Measurements from ENCODE around the gene FBLN2.
"Not testable (repeated sequence)": the region's sequence is repeated elsewhere in the genome, so short reads cannot be mapped to it uniquely, and the experiment has no call there.

The FBLN2 gene

GRCh38 chr3:13548696-13549622 lies at the start of gene FBLN2:
Gene FBLN2 (plus strand): TSS chr3:13549125. CDS start chr3:13570356, 21,231 bp downstream.
- no peak for DNase-seq

- DNase-seq, result not testable (repeated sequence)
Observed at GRCh38 chr3:13499246-13499645, 49.7 kb upstream of the FBLN2 start.

GRCh38 chr3:13500133-13500885 lies 48.6 kb upstream of the FBLN2 start:
- DNase-seq, result no peak

- DNase-seq, result no peak
Observed at GRCh38 chr3:13501056-13501455, 47.9 kb upstream of the FBLN2 start.

GRCh38 chr3:13501521-13501920 lies 47.4 kb upstream of the FBLN2 start:
- DNase-seq, result no peak

DNA sequence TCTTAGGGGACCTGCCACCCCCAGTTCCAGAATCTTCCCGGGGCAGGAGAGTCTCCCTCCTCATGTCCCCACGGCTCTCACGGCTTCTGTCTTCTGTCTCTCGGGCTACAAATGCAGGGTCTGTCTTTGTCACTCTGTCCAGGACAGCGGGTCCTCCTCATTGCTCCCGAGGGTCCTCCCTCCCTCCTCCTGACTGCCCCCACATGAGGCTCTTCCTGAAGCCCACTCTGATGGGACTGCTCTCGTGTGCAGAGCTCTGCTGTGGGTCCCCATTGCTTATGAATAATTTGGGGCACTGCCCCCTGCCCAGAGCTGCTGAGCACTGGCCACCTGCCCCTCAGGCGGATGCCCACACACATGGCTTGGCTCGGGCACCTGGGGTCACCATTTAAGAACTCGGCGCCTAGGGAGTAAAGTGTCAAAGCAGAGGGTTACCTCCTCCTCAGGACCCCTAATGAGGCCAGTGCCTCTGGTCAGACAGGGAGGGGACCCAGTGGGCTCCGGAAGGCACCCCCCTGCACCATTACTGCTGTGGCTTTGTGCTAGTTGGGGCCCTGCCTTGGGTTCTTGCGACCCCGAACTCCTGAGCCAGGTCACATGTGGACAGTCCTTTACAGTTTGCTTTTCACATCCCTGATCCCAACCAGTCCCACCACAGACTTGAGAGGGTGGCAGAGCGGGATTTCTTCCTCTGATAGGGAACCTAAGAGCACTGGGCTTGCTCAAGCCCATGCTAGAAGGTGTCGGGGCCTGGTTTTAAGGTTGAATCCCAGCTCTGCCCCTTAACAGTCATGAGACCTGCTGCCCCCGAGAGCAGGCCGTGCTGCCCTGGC lies 46.8 kb upstream of the FBLN2 start:
- no peak for DNase-seq

GRCh38 chr3:13502791-13503060 lies 46.2 kb upstream of the FBLN2 start:
- DNase-seq, result no peak

DNA sequence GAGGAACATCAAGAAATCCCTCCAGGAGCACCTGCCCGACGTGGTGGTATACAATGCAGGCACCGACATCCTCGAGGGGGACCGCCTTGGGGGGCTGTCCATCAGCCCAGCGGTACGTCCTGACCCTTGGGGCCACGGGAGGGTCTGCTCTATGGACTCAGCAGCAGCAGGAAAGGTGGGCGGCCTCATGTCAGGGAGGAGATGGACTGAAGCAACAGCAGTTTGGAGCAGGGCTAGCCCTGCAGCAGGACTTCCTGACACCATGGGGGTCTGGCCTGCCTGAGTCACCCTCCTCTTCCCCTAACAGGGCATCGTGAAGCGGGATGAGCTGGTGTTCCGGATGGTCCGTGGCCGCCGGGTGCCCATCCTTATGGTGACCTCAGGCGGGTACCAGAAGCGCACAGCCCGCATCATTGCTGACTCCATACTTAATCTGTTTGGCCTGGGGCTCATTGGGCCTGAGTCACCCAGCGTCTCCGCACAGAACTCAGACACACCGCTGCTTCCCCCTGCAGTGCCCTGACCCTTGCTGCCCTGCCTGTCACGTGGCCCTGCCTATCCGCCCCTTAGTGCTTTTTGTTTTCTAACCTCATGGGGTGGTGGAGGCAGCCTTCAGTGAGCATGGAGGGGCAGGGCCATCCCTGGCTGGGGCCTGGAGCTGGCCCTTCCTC lies 44.6 kb upstream of the FBLN2 start:
- no peak for DNase-seq

- DNase-seq, result no peak
Observed at GRCh38 chr3:13505147-13506130, 43.5 kb upstream of the FBLN2 start.

DNA sequence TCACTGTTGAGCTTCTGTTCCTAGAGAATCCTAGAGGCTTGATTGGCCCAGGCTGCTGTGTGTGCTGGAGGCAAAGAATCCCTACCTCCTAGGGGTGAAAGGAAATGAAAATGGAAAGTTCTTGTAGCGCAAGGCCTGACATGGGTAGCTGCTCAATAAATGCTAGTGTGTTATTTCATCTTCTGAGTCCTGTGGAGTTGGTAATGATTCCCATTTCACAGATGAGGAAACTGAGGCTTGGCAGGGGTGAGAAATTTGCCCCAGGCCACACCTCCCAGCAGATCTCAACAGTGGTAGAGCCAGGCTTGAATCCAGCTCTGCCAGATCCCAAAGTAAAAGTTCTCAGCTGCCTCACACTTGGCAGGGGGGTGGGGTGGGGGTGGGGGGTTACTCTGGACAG lies 42.7 kb upstream of the FBLN2 start:
- no peak for DNase-seq

DNA sequence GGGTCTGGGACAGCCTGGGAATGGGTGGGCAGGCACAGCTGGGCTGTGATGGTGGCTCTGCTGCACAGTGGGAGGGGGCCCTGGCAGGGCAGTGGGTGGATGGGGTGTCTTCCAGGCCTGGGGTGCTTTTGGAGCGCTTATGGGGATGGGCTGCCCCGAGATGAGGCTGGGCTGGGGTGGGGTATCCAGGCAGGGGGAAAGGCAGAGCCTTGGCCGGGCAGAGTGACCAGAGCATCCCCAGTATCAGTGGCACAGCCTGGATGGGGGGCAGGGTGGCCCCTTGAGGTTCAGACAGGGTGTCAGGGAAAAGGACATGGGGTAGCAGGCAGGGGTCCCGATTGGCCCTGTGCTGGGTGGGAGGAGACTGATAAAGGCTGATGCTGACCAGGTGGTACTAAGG lies 42.2 kb upstream of the FBLN2 start:
- DNase-seq, result no peak

DNA sequence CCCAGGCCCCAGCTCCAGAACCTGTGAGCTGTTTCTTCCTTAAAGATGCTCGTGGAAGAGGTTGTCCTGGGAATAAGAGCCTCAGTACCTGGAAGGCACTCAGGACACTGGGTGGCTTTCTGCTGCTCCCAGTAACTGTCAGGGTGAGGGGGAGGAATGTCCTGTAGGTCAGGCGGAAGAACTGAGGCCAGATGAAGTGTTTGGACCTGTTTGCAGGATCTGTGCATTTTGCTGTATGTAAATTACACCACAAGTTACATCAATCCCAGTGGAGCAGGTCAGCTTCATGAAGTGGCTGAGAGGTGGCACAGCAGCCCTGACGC lies 41.7 kb upstream of the FBLN2 start:
- no peak for DNase-seq

GRCh38 chr3:13507570-13508339 lies 41.2 kb upstream of the FBLN2 start:
- no peak for DNase-seq

DNA sequence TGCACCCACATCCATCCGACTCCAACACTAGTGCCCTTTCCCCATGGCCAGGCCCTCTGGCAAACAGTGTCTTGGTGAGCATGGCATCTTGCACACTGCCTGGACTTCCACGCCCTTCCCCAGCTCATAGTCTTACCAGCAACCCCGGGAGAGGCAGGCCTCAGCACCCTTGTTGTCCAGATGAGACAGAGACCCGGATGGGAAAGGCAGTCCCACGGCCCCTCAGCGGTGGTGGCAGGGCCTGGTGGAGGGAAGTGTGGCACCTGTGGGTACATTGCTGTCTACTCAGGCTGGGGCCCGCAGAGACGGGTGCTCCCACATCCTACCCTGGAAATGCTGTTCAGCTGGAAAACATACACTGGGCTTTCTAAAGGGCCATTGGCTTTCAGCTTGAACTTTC lies 40.4 kb upstream of the FBLN2 start:
- no peak for DNase-seq

DNA sequence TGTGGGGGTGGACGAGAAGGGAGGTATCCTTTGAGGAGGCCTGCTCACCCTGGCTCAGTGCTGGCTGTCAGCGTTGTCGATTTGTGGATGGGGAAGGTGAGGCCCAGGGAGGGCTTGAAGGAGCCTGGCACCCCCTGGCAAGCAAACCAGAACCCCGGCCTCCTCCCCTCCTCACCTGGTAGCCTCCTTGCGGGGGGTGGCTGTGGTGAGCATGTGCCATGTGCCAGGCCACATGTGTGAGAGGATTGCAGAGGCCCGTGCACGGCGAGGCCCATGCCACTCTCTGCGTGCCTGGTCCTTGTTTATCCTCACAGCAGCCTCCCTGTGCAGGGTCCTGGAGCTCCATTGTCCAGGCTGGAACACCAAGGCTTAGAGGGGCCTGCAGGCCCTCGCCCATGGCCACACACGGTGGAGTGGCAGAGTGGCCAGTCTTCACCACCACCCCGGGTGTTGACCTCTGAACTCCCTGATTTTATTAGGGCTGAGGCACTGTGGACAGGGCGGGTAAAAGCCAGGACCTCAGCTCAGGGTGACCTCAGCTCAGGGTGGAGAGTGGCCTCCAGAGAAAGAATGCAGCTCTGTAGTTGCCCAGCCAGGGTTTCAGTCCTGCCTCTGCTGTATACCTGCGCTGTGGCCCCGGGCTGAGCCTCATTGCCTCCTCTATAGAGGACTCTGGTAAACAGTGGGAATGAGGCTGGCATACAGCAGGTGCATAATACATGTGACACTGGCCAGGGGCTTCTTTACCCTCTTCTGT lies 39.7 kb upstream of the FBLN2 start:
- no peak for DNase-seq

DNA sequence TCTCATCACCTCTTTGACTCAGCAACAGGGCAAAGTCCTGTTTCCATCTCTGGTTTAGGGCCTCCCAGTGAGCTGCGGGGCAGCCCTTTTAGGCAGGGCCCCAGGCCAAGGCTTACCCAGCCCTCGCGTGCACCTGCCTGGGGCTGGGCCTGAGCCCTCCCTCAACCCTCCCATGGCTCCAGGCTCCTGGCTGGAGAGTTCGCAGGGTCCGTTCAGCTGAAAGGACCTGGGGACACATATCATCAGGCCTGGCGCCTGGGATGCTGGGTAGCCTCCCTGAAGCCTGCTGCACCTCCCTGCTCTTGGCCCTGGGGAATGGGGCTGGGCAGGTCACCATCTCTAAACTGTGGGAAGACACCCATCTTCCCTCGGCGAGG lies 39.1 kb upstream of the FBLN2 start:
- no peak for DNase-seq

DNA sequence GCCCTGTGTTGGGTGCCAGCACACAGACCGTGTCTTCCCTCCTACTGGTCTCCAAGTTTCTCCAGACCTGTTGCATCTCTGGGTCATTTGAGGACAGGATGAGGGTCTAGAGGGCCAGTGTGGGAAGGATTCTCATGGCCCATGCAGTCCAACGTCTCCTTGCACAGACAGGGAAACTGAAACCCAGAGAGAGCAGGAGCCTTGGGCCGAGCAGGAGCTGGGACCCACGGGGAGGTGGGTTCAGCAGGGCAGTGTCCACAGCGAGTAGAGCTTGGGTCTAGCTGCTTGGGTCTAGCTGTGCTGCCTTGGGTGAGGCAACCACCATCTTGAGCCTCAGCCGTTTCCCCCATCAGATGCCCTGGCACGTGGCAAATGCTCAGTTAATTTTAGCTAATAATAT lies 36.5 kb upstream of the FBLN2 start:
- DNase-seq, result no peak

- no peak for DNase-seq
Observed at GRCh38 chr3:13513051-13513912, 35.6 kb upstream of the FBLN2 start.

DNA sequence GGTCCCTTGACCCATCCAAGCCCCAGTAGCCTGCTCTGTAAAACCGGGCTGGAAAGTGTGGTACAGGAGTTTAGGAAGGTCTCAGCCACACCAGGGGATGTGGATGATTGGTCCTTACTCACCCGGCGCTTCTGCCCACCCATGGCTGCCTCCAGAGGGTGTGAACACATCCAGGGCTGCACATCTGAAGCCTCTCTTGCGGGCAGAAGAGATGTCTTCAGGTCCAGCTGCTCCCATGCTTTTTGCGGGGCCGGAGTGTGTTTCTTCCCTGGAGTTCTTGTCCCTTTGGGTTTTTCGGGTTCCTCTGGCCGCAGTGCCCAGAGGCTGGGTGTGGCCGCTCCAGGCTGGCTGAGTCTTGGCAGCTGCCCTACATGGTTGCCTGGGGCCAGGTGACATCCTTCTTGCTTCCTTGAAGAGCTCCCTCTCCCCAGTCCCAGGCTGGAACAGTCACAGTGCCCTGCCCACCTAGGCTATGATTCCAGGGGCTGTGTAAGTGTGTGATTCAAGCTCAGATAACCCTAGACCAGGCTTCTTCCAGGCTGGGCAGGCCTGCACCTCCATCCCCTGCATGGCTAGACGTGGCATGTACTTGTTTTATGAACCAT lies 34.9 kb upstream of the FBLN2 start:
- no peak for DNase-seq
